RCC 7860 (cell line): ENCODE measurements around the gene SLC25A42.
A peak's percentile ranks its signal among the peaks of the same experiment; 100 is the strongest.
"Not testable (repeated sequence)": the region's sequence is repeated elsewhere in the genome, so short reads cannot be mapped to it uniquely, and the experiment has no call there.

Experiments used
- DNase-seq: peaks from one replicate; pipeline ENCODE4 v3.0.0-alpha.2; 2015; ENCODE audit warnings: low spot score
- FAIRE-seq: peaks from 2 replicates; lab custom pipeline; 2012; peaks lifted over from hg19 to GRCh38; lab: Jason Lieb, UNC

Gene SLC25A42, protein sequence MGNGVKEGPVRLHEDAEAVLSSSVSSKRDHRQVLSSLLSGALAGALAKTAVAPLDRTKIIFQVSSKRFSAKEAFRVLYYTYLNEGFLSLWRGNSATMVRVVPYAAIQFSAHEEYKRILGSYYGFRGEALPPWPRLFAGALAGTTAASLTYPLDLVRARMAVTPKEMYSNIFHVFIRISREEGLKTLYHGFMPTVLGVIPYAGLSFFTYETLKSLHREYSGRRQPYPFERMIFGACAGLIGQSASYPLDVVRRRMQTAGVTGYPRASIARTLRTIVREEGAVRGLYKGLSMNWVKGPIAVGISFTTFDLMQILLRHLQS

GRCh38 chr19:19063183-19064097 lies at the start of gene SLC25A42:
Gene SLC25A42 (plus strand): TSS chr19:19063994. CDS start chr19:19096125, 32,131 bp downstream.
- FAIRE-seq, result peak; percentile 83
- peak; percentile 95 for DNase-seq

- DNase-seq (peak; percentile 60), FAIRE-seq (peak; percentile 80)
Observed at GRCh38 chr19:19021115-19021514, 42.7 kb upstream of the SLC25A42 start.

- DNase-seq (no peak), FAIRE-seq (no peak)
Observed at GRCh38 chr19:19022380-19022961, 41.3 kb upstream of the SLC25A42 start.

- not testable (repeated sequence) for DNase-seq, FAIRE-seq
Observed at GRCh38 chr19:19023376-19023775, 40.4 kb upstream of the SLC25A42 start.

DNA sequence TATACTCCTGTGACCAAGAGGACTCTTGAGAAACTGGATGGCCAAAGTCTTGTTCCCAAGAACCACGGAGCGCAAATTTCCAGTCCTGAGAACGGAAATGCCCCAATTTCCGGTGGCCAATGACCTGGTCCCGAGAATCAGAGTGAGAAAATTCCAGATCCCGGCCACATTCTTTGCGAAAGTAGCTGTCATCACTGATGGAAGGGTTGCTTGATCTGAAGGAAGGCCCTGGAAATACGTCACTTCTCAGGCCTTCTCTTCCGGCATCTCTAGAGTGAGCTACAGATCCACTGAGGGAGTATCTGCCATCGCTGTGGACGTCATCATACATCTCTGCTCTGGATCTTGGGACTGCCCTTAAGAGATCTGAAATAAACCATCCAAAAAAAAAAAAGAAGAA lies 37.9 kb upstream of the SLC25A42 start:
- DNase-seq (no peak), FAIRE-seq (no peak)

DNA sequence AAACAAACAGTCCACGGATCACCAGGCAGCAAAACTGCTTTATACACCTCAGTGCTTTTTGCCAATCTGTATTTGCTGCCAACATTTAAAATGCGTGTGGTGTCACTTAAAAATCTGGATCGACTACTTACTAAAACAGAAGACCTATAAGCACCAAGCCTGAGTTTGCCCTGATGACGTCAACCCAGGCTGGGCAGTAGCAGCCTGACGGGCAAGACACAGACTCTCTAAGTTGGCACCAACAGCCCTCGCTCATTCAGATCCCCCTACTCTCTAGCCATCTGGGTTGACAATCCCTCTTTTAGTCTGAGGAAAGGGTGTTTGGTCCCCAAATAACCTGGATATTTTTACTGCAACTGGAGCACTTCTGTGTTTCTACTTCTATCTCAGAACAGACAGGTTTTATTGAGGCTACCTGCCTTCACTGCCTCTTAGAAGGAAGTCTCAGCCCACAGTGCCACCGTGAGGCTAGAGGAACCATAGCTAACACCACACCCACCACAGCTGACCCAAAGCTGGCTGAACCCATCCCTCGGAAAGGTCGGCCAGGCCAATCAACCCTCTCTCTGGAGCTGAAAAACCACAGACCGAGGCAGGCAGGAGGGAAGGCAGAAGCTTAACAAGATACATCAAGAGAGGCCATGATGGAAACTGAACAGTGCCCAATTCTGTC lies 37.4 kb upstream of the SLC25A42 start:
- no peak for DNase-seq
- FAIRE-seq, result no peak

DNA sequence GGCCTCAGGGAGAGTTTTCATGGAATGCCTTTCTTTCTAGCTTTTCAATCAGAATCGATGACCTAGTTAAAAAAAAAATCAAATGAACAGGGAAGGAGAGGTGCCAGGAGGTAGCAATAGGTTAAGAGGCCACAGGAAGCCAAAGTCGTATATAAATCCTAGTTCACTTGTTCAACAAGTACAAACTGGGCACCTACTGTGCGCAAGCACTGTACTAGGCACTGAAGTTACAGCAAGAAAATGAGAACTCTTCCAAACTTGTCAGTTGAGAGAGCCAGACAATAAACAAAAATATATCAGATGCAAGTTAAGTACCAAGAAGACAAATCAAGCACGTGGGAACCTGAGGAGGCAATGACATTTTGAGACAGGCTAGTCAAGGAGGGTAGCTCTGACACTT lies 36.6 kb upstream of the SLC25A42 start:
- no peak for FAIRE-seq

DNA sequence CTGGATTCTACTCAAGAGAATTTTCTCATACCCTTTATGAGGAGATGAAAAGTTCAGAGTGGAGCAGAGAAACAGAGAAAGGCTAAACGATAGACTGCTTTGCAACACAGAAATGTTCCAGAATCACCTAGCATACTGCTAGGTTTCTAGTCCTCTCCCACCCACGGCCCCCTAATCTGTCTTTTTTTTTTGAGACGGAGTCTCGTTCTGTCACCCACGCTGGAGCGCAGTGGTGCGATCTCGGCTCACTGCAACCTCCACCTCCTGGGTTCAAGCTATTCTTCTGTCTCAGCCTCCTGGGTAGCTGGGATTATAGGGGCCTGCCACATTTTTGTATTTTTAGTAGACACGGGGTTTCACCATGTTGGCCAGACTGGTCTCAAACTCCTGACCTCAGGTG lies 35.3 kb upstream of the SLC25A42 start:
- no peak for DNase-seq
- no peak for FAIRE-seq

More for the DNA sequence above, 36.6 kb upstream of the SLC25A42 start:
- no peak for DNase-seq

- no peak for DNase-seq
- no peak for FAIRE-seq
Observed at GRCh38 chr19:19031891-19032290, 31.9 kb upstream of the SLC25A42 start.

DNA sequence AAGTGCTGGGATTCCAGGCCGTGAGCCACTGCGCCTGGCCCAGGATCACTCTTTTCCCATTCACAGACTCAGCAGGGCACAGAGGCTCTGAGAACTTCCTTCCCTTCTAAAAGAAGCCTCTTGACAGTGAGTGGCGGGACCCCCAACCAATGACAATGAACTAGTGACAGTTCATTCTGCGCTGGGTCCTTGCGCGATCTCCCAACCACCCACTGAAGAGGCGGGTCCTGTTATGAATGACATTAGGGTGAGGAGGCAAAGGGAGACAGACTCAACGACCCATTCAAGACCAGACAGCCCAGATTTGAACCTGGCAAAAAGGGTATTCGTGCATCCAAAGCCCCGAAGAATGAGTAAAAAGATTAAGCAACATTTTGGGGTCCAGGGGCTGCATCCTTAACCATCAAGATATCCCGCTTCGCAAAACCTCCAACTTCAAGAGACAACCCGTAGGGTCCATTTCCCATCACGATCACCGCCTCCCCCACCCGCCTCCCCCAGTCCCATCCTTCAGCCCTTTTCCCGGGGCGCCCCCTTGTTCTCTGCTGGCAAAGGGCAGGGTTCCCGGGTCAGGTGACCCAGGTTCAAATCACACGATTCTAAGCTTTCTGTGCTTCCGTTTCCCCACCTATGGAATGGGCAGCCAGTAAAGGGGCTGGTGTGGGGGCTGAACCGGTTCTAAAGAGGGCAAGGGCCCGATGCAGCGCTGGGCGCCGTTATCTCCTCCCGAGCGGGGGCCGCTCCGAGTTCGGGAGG lies 31.2 kb upstream of the SLC25A42 start:
- FAIRE-seq (no peak), DNase-seq (peak; percentile 40)

- no peak for FAIRE-seq
Observed at GRCh38 chr19:19033176-19033425, 30.7 kb upstream of the SLC25A42 start.

GRCh38 chr19:19033426-19034203 lies 30.2 kb upstream of the SLC25A42 start, which contains the start of the genes ARMC6 and SUGP2:
Gene ARMC6 (plus strand): TSS chr19:19033603. CDS start chr19:19034210, 607 bp downstream.
Gene SUGP2 (minus strand): TSS chr19:19033517. CDS start chr19:19031071, 2,446 bp downstream.
- DNase-seq (peak; percentile 75), FAIRE-seq (no peak)

More at GRCh38 chr19:19033176-19033425, 30.7 kb upstream of the SLC25A42 start:
- no peak for DNase-seq

DNA sequence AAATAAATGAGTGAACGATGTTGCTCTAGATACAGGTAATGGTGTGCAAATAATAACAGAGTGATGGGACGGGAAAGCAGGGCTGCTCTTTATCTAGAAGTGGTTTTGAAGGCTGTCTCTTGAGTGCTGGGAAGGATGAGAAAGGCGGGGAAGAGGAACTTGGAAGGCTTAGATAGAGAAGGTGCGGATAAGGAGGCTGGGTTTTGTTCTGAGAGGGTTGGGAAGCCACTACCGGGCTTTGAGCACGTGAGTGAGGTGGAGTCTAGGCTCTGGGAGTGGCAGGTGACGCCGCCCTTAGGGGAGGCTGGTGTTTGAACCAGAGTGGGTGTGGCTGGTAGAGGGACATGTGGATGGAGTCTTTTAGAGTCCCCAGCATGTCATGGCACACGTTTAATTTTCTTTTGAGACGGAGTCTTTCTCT lies 29.6 kb upstream of the SLC25A42 start:
- DNase-seq (peak; percentile 63), FAIRE-seq (no peak)

DNA sequence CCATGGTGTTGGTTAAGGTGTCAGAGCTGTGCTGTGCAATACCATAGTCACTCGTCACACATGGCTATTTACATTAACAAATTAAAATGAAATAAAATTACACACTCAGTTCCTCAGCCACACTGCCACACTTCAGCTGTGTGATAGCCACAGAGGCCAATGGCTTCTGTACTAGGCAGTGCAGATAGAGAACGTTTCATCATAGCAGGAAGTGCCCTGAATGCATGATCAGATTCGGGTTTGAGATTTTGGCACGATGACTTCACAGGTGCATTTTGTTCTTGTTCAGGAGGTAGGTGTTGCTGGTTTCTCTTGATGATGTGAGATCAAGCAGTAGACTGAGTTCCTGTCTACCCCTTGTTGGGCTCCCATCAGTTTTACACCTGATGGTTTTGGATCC lies 23.9 kb upstream of the SLC25A42 start:
- DNase-seq (no peak), FAIRE-seq (no peak)

DNA sequence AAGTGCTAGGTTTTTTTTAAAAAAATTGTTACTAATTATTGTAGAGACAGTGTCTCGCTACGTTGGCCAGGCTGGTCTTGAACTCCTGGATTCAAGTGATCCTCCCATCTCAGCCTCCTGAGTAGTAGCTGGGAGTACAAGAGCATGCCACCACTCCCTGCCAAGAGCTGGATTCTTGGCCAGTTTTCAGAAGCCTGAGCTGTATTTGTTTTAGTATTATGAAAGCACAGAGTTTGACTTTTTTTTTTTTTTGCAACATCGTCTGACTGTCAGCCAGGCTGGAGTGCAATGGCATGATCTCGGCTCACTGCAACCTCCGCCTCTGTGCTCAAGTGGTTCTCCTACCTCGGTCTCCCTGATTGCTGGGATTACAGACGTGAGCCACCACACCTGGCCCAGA lies 23.4 kb upstream of the SLC25A42 start:
- DNase-seq, result no peak

DNA sequence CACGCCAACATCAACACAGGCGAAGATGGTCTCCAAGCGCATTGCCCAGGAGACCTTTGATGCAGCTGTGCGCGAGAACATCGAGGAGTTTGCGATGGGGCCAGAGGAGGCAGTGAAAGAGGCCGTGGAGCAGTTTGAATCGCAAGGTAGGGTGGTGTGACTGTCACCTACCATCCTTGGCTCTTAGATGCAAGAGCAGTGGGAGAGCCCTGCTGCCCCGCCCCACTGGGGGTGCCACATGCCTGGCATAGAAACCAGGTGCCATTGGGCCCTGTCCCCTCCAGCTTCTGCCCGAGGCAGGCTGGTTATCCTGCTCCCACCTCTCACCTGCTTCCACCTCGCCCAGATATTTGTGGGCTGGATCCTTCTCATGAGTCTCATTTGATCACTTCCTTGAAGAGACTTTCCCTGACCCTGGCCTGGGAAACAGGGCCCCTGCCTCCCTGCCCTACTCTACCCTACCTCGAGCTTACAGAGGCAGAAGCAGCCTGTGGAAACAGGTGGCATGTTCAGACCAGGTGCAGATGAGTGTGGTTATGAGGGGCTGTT lies 21.0 kb upstream of the SLC25A42 start:
- DNase-seq (no peak), FAIRE-seq (no peak)

More for the DNA sequence above, 23.4 kb upstream of the SLC25A42 start:
- no peak for FAIRE-seq

GRCh38 chr19:19043481-19043880 lies 20.3 kb upstream of the SLC25A42 start:
- no peak for FAIRE-seq
- DNase-seq, result no peak

- FAIRE-seq, result no peak
Observed at GRCh38 chr19:19043881-19044280, 19.9 kb upstream of the SLC25A42 start.

DNA sequence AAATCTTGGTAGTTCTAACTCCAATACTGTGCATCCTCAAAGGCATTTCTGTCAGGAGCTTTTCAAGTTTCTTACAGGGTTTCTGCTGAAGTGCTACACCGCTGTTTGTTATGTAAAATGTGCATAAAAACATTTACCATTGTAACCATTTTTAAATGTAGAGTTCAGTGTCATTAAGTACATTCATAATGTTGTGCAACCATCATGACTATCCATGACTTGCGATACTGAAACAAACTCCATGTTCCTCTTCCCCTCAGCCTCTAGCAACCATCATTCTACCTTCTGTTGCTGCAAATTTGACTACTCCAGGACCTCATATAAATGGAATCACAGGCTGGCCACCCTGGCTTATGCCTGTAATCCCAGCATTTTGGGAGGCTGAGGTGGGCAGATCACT lies 14.4 kb upstream of the SLC25A42 start:
- no peak for DNase-seq
- no peak for FAIRE-seq

More at GRCh38 chr19:19043881-19044280, 19.9 kb upstream of the SLC25A42 start:
- no peak for DNase-seq
